ENCODE measurements around the gene USP32. TPM values are rescaled to one million over a fixed set of nuclear protein-coding genes. Genes with fewer than 3 reads are reported as not detected.
A peak's percentile ranks its signal among the peaks of the same experiment; 100 is the strongest.

The USP32 gene
- total RNA-seq, 4 donors from 2014 or later = 56.3 to 72.0 (median 60.9) TPM

DNA sequence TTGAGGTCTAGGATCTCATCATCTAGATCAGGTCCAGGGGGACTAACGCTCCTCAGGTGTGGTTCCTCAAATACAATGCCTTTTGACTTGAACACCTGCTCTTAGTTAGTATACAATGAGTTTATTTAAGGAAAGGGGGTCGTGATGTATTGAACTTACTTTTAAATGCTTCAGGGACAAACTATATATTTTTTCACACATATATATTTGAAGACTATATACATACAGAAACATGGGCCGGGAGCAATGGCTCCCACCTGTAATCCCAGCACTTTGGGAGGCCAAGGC, 11.5 kb upstream of the USP32 start:
- DNase-seq (ENCODE audit: low spot score in 2 of 2) = peak in 1 of 2 donors; percentile 31
- intact Hi-C loops (cut with DNase I; ENCODE audit: low total_unique reads) = no loop called here
- H3K4me3 ChIP-seq (ENCODE audit: low read depth, poor library complexity, severe bottlenecking) = no peak overlapping the region
- WGBS, 2 donors = 83 to 88% methylated on average over 3 of the region's 3 CpGs
- TF ChIP-seq, protein P1, sequence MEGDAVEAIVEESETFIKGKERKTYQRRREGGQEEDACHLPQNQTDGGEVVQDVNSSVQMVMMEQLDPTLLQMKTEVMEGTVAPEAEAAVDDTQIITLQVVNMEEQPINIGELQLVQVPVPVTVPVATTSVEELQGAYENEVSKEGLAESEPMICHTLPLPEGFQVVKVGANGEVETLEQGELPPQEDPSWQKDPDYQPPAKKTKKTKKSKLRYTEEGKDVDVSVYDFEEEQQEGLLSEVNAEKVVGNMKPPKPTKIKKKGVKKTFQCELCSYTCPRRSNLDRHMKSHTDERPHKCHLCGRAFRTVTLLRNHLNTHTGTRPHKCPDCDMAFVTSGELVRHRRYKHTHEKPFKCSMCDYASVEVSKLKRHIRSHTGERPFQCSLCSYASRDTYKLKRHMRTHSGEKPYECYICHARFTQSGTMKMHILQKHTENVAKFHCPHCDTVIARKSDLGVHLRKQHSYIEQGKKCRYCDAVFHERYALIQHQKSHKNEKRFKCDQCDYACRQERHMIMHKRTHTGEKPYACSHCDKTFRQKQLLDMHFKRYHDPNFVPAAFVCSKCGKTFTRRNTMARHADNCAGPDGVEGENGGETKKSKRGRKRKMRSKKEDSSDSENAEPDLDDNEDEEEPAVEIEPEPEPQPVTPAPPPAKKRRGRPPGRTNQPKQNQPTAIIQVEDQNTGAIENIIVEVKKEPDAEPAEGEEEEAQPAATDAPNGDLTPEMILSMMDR (IDR thresholded peaks at IDR 0.05) = no peak
- TF ChIP-seq POLR2A (IDR thresholded peaks at IDR 0.05) = no peak

DNA sequence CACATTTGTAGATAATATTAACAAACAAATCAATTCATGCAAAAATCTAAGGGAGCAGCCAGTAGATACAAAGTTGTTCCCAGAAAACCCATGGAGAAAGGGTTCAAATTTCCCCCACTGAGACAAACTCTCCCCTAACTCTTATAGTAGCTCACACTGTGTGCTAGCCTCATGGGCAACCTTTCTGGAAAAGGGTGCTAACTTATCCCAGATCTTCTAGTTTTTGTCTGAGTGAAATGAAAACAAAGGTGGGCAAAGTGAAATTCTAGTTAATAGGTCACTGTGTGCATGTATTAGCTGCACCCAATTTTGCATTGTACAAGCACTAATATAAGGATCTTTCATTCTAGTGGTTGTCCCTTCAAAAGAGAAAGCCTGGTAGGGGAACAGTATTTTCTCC, 9.9 kb upstream of the USP32 start:
- no peak for DNase-seq (ENCODE audit: low spot score in 2 of 2)
- intact Hi-C loops (cut with DNase I; ENCODE audit: low total_unique reads) = no loop called here

DNA sequence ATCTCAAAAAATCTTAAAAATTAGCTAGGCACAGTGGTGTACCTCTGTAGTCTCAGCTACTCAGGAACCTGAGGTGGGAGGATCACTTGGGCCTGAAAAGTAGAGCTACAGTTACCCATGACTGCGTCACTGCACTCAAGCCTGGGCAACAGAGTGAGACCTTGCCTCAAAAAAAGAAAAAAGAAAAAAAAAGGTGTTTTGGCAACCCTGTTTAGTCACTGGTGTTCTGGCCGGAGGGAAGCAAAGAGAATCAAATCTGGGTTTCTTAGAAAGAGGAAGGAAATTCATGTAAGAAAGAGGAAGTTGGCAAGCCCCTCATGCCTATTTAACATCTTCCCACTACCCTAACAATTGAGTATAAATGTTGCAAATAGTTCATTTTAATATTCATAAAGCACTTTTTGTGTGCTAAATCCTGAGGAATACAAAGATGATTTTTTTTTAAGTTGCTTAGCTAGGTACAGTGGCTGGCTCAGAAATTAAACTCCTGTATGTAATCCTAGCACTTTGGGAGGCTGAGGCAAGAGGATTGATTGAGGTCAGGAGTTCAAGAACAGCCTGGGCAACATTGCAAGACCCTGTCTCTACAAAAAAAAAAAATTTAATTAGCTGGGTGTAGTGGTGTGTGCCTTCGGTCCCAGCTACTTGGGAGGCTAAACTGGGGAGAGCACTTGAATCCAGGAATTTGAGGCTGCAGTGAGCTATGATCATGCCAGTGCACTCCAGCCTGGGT, 6.5 kb upstream of the USP32 start:
- intact Hi-C loops (cut with DNase I; ENCODE audit: low total_unique reads) = no loop called here
- no peak for DNase-seq (ENCODE audit: low spot score in 2 of 2)
- TF ChIP-seq, protein P1 (IDR thresholded peaks at IDR 0.05) = no peak
- no peak for TF ChIP-seq POLR2A (IDR thresholded peaks at IDR 0.05)
- 72 to 76% methylated on average over 3 of the region's 3 CpGs for WGBS, 2 donors
- no peak overlapping the region for H3K4me3 ChIP-seq (ENCODE audit: low read depth, poor library complexity, severe bottlenecking)

More for the DNA sequence above, 9.9 kb upstream of the USP32 start:
- no peak for TF ChIP-seq POLR2A (IDR thresholded peaks at IDR 0.05)
- TF ChIP-seq, protein P1 (IDR thresholded peaks at IDR 0.05) = no peak
- H3K4me3 ChIP-seq (ENCODE audit: low read depth, poor library complexity, severe bottlenecking) = no peak overlapping the region

DNA sequence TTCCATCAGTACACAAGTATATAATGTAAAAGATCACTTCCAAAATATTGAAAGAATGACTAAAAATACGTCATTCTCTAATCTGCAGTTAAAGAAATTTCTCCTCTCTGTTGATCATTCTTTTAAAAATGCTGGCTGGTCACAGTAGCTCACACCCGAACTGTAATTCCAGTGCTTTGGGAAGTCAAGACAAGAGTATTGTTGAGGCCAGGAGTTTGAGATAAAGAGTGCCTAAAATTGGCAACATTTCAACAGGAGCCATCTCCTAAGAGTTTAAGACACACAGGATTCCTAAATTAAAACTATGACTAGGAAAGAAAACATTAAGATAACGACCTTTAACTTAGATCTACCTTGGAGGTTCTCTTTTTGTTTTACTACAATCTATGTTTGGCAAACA, 4.5 kb upstream of the USP32 start:
- H3K4me3 ChIP-seq (ENCODE audit: low read depth, poor library complexity, severe bottlenecking) = no peak overlapping the region
- no peak for DNase-seq (ENCODE audit: low spot score in 2 of 2)
- WGBS, 2 donors = 83 to 88% methylated on average over 3 of the region's 3 CpGs
- TF ChIP-seq POLR2A (IDR thresholded peaks at IDR 0.05) = no peak
- TF ChIP-seq, protein P1 (IDR thresholded peaks at IDR 0.05) = no peak
- intact Hi-C loops (cut with DNase I; ENCODE audit: low total_unique reads) = no loop called here

DNA sequence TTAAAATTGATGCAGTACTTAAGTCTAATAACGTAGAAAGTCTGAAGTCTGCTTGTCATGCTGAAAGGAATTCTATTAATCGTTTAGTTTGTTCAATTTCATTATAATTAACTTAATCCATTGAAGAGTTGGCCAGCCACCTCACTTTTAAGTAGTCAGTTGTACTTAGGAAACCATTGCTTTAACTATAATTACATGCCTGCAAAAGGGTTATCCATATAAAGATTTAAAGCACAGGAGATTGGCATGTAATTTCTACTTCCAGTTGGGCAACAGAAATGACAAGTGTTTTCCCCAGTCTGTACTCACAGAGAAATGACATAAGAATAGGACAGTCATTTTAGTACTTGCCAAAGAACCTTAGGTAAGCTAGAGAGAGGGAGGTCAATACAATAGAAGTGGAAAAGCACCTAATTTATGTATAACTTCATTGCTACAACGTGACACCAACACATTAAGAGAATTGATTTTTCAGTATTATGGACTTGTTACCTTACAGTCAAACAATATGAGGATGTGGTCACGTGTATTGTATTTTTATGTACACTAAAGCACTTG, 3.7 kb upstream of the USP32 start:
- intact Hi-C loops (cut with DNase I; ENCODE audit: low total_unique reads) = no loop called here
- no peak for DNase-seq (ENCODE audit: low spot score in 2 of 2)
- no peak overlapping the region for H3K4me3 ChIP-seq (ENCODE audit: low read depth, poor library complexity, severe bottlenecking)
- WGBS, 2 donors = 84 to 85% methylated on average over 4 of the region's 4 CpGs
- TF ChIP-seq, protein P1 (IDR thresholded peaks at IDR 0.05) = no peak
- no peak for TF ChIP-seq POLR2A (IDR thresholded peaks at IDR 0.05)
